ENCODE results near the gene ADSS2. TPM values are rescaled to one million over a fixed set of nuclear protein-coding genes. Genes with fewer than 3 reads are reported as not detected.

Gene ADSS2
- total RNA-seq, 6 donors from 2014 or later, result 26.3 to 70.0 (median 40.4) TPM

- DNase-seq, result no peak
- no peaks in the 10 kb centered on the region for H3K27me3 ChIP-seq
- H3K4me1 ChIP-seq, result peaks cover 0 to 8% (median 4%) of the 10 kb centered on the region in 4 donors
- H3K36me3 ChIP-seq, result peaks cover 0 to 43% (median 12%) of the 10 kb centered on the region in 4 donors
- no peak overlapping the region for H3K27ac ChIP-seq
- ATAC-seq (ENCODE audit: low FRiP score in 2 of 2), result no peak
- 89 to 91% methylated on average over 6 of the region's 6 CpGs for WGBS, 2 donors
- no peak overlapping the region for H3K4me3 ChIP-seq
- TF ChIP-seq POLR2AphosphoS5 (IDR thresholded peaks at IDR 0.05) (no peak), CTCF (IDR thresholded peaks at IDR 0.05) (no peak), POLR2A (IDR thresholded peaks at IDR 0.05) (no peak), EP300 (IDR thresholded peaks at IDR 0.05) (no peak)
- no peaks in the 10 kb centered on the region for H3K9me3 ChIP-seq
Observed at GRCh38 chr1:244435562-244436205, 16.0 kb downstream of the ADSS2 start.

- ATAC-seq (ENCODE audit: low FRiP score in 2 of 2), result no peak
Observed at GRCh38 chr1:244431166-244431565, 20.5 kb downstream of the ADSS2 start.

GRCh38 chr1:244429818-244430217 is 21.9 kb downstream of the ADSS2 start:
- no peaks in the 10 kb centered on the region for H3K9me3 ChIP-seq
- 76 to 97% methylated on average over 3 of the region's 3 CpGs for WGBS, 2 donors
- DNase-seq, result no peak
- H3K4me1 ChIP-seq, result no peaks in the 10 kb centered on the region
- TF ChIP-seq POLR2AphosphoS5 (IDR thresholded peaks at IDR 0.05), result no peak
- TF ChIP-seq EP300 (IDR thresholded peaks at IDR 0.05), result no peak
- no peak for TF ChIP-seq CTCF (IDR thresholded peaks at IDR 0.05)
- TF ChIP-seq POLR2A (IDR thresholded peaks at IDR 0.05), result no peak
- ATAC-seq (ENCODE audit: low FRiP score in 2 of 2), result no peak
- peaks cover 0 to 40% (median 11%) of the 10 kb centered on the region in 4 donors for H3K36me3 ChIP-seq
- no peak overlapping the region for H3K27ac ChIP-seq
- no peak overlapping the region for H3K4me3 ChIP-seq
- H3K27me3 ChIP-seq, result no peaks in the 10 kb centered on the region

More at GRCh38 chr1:244431166-244431565, 20.5 kb downstream of the ADSS2 start:
- H3K9me3 ChIP-seq, result no peaks in the 10 kb centered on the region
- H3K27me3 ChIP-seq, result no peaks in the 10 kb centered on the region
- peaks cover 0 to 2% (median 0%) of the 10 kb centered on the region in 4 donors for H3K4me1 ChIP-seq
- H3K4me3 ChIP-seq, result no peak overlapping the region
- H3K36me3 ChIP-seq, result peaks cover 0 to 50% (median 14%) of the 10 kb centered on the region in 4 donors
- DNase-seq, result no peak
- no peak overlapping the region for H3K27ac ChIP-seq
- no peak for TF ChIP-seq POLR2AphosphoS5 (IDR thresholded peaks at IDR 0.05)
- no peak for TF ChIP-seq CTCF (IDR thresholded peaks at IDR 0.05)
- no peak for TF ChIP-seq EP300 (IDR thresholded peaks at IDR 0.05)
- no peak for TF ChIP-seq POLR2A (IDR thresholded peaks at IDR 0.05)

GRCh38 chr1:244427647-244428046 is 24.1 kb downstream of the ADSS2 start:
- Histone ChIP-seq H3K4me3 (no peak overlapping the region), H3K36me3 (peaks cover 3 to 43% (median 7%) of the 10 kb centered on the region in 4 donors), H3K27me3 (no peaks in the 10 kb centered on the region), H3K27ac (no peak overlapping the region), H3K9me3 (no peaks in the 10 kb centered on the region), H3K4me1 (no peaks in the 10 kb centered on the region)
- ATAC-seq (ENCODE audit: low FRiP score in 2 of 2) (no peak), DNase-seq (no peak)
- no peak for TF ChIP-seq EP300 (IDR thresholded peaks at IDR 0.05)
- no peak for TF ChIP-seq POLR2AphosphoS5 (IDR thresholded peaks at IDR 0.05)
- TF ChIP-seq POLR2A (IDR thresholded peaks at IDR 0.05), result no peak
- TF ChIP-seq CTCF (IDR thresholded peaks at IDR 0.05), result no peak

All from upper lobe of left lung (tissue), 6 donors.